NCI-H1105 (cell line): ENCODE results near the gene CLEC17A.
"Not testable (repeated sequence)": the region's sequence is repeated elsewhere in the genome, so short reads cannot be mapped to it uniquely, and the experiment has no call there.

Experiments
- DNase-seq: peaks from one replicate; lab custom pipeline; 2025; lab: John Stamatoyannopoulos, UW

The CLEC17A gene

DNA sequence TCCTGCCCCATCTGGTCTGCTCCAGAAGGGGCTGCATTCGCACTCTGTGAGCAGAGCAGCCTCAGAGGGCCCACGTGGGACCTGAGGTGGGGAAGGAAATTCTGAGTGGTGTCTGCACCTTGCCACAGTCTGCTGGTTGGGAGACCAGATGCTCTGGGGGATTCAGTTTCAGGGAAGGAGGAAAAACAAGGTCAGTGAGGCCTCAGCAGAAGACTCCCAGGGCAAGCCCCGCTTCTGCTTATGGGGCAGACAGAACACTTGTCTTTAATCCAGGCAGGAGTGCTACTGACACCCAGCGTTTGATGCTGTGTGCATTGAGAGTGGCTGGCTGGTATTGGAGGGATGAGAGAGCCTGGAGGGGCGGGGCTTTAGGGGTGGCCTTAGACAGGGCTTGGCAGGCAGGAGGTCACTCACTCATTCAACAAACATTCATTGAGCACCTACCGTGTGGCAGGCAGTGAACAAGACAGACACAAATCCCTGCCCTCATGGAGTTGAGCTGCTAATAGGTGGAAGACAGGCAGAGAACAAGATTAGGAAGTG is 4.9 kb upstream of the CLEC17A start:
- no peak for DNase-seq

DNA sequence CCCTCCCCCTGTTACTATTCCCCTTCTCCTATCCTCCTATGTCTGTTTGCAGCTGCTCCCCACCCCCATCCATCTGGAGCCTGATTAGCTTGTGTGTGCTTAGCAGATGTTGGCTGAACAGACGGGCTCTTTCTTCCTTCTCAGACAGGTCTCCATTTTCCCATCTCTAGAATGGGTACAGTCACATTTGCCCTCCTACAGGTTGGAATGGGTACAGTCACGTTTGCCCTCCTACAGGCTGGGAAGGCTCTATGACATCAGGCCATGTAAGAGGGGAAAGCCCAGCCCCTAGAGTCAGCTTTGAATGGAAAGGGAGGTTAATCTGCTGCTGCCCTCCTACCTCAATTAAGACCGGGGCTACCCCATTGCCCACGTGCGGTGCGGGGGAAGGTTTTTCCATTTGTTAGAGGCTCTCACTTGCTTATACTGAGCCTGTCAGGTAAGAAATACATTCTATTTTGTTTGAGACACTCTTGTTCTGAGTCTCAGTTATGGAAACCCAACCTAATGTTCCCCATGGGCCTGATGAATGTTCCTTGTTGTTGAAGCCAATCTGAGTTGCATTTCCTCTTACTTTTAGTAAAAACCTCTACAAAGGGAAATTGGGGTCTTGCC is 2.2 kb upstream of the CLEC17A start:
- DNase-seq: no peak

DNA sequence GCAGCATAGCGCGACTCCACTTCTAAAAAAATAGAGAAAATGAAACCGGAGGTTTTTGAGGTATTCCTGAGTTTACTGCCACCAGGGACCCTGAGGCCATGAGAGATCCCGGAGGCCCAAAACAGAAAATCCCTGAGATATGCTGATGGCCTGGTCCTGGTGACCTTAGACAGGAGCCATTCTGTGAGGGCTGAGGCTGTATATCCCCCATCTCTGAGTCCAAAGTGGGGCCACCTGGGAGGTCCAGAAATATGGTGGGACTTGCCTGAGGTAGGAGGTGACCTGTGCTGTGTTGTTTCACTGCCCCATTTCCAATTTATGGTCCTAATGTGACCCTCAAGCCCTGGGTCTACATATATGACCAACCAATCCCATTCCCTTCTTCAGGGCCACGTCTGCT is 1.5 kb downstream of the CLEC17A start:
- DNase-seq: not testable (repeated sequence)

GRCh38 chr19:14585187-14585586 is 2.3 kb downstream of the CLEC17A start:
- not testable (repeated sequence) for DNase-seq

DNA sequence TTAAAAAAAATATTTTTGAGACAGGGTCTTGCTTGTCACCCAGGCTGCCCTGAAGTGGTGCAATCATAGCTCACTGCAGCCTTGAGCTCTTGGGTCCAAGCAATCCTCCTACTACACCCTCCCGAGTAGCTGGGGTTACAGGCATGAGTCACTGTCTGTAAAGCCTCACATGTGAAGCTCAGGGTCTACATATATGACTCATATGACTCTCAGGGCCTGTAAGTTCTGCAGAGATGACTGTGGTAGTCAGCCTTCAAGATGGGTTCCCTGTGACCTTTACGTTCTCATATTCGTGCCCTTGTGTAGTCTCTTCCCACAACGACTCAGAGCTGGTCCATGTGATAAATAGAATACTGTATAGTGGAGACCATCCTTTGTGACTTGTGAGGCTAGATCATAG is 6.5 kb downstream of the CLEC17A start:
- DNase-seq: not testable (repeated sequence)

DNA sequence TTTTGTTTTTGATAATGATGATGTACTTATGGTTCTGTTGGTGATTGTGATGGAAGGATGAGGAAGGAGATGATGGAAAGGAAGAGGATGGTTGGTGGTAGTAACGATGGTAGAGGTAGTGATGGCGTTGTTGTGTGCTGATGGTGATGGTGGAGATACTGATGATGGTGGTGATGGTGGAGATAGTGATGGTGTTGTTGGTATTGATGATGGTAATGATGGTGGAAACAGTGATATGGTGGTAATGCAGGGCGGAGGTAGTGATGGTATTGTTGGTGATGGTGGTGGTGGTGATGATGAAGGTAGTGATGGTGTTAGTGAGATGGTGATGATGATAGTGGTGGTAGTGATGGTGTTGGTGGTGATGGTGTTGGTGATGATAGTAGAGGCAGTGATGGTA is 12.7 kb downstream of the CLEC17A start:
- no peak for DNase-seq

DNA sequence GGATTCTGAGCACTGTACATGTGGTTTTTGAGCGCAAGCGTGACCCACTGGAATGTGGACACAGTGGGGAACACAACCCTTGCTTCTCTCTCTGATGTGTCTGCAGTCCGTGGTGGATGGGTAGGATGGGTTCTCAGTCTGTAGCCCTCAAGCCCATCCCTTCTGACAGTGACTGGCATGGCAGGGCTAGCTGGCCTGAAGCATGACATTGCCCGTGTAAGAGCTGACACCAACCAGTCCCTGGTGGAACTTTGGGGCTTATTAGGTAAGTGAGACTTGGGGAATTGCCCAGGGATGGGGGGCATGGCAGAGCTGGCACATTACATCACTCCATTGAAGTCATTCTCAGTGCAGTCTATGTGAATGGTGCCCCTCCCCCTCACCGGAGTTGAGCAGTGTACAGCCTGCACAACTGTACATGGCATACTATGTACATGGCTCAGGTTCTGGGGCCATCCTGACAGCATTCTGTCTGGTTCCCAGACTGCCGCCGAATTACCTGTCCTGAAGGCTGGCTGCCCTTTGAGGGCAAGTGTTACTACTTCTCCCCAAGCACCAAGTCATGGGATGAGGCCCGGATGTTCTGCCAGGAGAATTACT is 16.8 kb downstream of the CLEC17A start:
- DNase-seq: no peak

- no peak for DNase-seq
These were observed 21.1 kb downstream of the CLEC17A start for GRCh38 chr19:14603990-14604387.

- DNase-seq: no peak
These were observed 23.7 kb downstream of the CLEC17A start for GRCh38 chr19:14606627-14607026.

GRCh38 chr19:14611051-14611450 is 28.2 kb downstream of the CLEC17A start:
- DNase-seq: no peak

DNA sequence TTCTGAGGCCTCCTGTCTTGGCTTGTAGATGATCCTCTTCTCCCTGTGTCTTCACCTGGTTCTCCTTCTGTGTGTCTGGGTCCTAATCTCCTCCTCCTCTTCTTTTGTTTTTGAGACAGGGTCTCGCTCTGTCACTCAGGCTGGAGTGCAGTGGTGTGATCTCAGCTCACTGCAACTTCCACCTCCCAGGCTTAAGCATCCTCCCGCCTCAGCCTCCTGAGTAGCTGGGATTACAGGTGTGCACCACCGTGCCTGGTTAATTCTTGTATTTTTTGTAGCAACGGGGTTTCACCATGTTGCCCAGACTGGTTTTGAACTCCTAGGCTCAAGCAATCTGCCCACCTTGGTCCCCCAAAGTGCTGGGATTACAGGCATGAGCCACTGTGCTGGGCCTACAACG is 29.4 kb downstream of the CLEC17A start:
- DNase-seq: not testable (repeated sequence)

GRCh38 chr19:14612657-14613056 is 29.8 kb downstream of the CLEC17A start:
- no peak for DNase-seq

- DNase-seq: not testable (repeated sequence)
These were observed 30.7 kb downstream of the CLEC17A start for GRCh38 chr19:14613399-14614098.

DNA sequence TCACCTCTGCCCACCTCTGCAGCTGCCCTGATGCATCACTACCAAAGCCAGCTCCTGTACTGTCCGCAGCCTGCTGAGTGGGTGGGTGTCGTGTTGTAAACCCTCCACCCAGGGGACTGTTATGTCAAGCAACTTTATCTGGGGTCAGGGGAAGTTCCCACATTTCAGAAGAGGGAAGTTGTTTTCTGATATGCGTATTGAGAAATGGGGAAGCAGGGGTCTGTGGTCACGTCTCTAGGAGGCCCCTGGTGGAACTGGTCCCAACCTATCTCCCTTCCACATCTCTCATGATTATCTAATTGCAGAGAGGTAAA is 31.2 kb downstream of the CLEC17A start:
- no peak for DNase-seq

DNA sequence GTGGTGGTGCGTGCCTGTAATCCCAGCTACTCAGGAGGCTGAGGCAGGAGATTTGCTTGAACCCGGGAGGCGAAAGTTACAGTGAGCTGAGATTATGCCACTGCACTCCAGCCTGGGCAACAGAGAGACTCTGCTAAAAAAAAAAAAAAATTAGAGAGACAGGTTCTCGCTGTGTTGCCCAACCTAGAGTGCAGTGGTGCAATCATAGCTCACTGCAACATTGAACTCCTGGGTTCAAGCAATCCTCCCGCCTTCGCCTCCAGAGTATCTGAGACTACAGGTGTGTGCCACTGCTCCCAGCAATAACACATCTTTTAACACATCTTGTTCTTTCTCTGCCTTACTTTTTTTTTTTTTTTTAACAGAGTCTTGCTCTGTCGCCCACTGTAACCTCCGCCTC is 32.7 kb downstream of the CLEC17A start:
- DNase-seq: no peak

DNA sequence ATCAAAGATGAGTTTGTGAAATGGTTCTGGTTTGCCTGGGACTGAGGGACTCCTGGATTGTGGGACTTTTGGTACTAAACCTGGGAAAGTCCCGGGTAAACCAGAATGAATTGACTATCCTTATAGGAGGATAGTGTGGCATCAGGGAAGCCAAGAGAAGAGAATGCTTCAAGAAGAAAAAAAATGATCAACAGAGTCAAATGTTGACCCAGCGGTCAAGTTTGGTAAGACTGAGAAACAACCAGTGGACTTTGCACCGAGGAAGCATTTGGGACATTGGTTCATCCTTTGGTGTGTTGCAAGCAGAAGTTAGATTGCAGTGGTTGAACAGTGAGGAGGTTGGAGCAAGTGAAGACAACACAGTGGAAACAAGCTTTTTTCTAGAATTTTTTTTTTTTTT is 33.5 kb downstream of the CLEC17A start:
- no peak for DNase-seq

DNA sequence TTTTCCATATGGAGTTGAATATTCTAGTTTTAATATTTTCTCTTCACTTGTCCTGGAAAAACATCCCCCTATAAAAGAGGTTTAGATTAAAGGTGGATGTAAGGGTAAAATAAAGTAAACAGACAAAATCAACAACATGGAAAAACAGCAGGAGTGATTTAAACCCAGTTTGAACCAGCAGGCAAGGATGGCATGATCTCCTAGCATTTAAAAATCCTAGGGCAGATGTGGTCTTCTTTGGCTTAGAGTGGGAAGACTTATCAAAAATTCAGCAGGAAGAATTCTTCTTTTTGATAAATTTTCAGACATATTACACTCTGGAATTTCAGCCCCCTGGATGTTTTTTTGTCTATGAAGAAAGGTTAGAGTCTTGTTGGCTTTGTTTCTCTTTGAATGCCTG is 36.5 kb downstream of the CLEC17A start:
- no peak for DNase-seq

DNA sequence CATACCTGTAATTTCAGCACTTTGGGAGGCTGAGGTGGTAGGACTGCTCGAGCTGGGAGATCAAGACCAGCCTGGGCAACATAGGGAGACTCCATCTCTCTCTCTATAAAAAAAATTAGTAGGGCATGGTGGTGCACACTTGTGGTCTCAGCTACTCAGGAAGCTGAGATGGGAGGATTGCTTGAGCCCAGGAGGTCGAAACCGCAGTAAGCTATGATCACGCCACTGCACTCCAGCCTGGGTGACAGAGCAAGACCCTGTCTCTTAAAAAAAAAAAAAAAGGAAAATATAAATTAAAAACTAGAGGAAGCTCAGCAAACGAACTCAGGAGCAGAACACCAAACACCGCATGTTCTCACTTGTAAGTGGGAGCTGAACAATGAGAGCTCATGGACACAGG is 41.6 kb downstream of the CLEC17A start:
- DNase-seq: not testable (repeated sequence)

GRCh38 chr19:14629557-14629956 is 46.7 kb downstream of the CLEC17A start:
- DNase-seq: no peak

- no peak for DNase-seq
These were observed 49.4 kb downstream of the CLEC17A start for GRCh38 chr19:14632286-14632685.

DNA sequence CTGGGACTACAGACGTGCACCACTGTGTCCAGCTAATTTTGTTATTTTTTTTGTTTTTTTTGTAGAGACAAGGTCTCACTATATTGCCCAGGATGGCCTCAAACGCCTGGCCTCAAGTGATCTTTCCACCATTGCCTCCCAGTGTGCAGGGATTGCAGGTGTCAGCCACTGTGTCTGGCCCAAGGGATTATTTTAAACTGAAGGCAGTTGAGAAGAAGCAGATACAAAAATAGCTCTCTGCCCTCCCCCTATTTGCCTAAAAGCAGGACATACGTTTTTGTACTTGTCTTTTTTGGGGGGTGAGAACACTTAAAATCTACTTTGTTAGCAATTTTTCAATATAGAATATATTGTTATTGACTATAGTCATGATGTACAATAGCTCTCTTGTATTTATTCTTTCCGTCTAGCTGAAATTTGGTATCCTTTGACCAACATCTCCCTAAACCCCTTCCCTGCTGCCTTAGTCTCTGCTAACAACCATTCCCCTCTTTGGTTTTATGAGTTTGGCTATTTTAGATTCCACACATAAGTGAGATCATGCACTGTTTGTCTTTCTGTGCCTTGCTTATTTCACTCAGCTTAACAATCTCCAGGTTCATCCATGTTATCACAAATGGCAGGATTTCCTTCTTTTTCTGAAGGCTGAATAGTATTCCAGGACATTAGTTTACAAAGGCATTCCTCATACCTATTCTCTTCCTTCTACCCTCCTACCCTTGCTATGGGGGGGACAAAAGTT is 56.8 kb downstream of the CLEC17A start:
- DNase-seq: no peak

DNA sequence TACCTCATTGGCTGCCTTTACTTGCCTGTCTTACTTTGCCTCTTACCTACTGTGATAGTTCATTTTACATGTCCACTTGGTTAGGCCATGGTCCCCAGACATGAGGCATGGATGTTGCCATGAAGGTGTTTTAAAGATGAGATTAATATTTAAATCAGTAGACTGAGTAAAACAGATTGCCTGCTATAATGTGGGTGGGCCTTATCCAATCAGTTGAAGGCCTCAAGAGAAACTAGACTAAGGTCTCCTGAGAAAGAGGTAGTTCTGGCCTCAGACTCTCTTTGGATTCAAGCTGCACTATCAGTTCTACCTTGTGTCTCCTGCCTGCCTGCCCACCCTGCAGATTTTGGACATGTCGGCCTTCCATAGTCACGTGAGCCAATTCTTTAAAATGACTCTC is 65.6 kb downstream of the CLEC17A start:
- DNase-seq: no peak

- no peak for DNase-seq
These were observed 66.1 kb downstream of the CLEC17A start for GRCh38 chr19:14649020-14649419.
